IPS-18a (cell line): ENCODE results near the gene ITPRIP.
A peak's percentile ranks its signal among the peaks of the same experiment; 100 is the strongest.

Experiments
- H3K27ac ChIP-seq: one replicate; pipeline ENCODE4 v1.5.1; 2013; ENCODE audit warnings: low read length
- H3K27me3 ChIP-seq: one replicate; pipeline ENCODE4 v1.6.1; 2013; ENCODE audit warnings: mild to moderate bottlenecking, low read length; ENCODE audit not compliant: control insufficient read depth, insufficient read depth
- H3K36me3 ChIP-seq: one replicate; pipeline ENCODE4 v1.6.1; 2013; ENCODE audit warnings: low read depth, low read length; ENCODE audit not compliant: control insufficient read depth
- H3K4me1 ChIP-seq: one replicate; pipeline ENCODE4 v1.6.1; 2013; ENCODE audit warnings: low read depth, low read length; ENCODE audit not compliant: control insufficient read depth
- H3K4me3 ChIP-seq: one replicate; pipeline ENCODE4 v1.5.1; 2013; ENCODE audit warnings: low read length
- H3K9ac ChIP-seq: one replicate; pipeline ENCODE4 v1.6.1; 2013; ENCODE audit warnings: mild to moderate bottlenecking, low read length, moderate library complexity
- H3K9me3 ChIP-seq: one replicate; pipeline ENCODE4 v1.6.1; 2013; ENCODE audit warnings: low read depth, low read length; ENCODE audit not compliant: control insufficient read depth

The ITPRIP gene

DNA sequence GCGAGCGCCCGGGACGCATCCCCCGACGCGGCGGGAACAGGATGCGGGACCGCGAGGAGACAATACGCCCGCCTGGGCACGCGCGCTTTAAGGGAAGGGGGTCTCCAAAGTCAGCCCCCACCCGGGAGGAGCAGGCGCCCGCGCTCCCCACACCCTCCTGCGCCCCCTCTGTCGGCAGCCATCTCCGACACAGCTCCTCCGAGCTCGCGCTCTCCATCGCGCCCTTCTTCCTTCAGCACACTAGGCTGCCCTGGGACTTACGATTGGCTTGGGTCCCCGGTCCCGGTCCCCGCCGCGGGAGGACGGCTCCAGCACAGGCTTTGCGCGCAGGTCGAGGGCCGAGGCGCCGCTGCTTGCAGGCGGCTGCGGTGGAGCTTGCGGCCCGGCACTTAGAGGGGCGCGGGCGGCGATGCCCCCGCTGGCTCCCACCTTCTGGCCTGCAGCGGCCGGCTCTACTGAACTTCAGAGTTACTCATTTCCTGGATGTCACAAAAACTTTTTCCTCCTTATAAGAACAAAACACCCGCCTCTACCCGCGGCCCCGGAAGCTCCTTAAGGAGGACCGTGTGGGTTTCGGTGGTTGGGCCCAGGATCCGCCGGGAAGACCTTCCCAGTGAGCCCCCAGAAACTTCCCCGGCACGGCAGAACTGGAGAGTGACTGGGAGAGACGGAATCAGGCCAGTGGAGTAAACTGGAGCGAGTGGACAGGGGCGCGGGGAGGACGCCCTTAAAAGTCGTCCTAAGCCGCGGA, at the start of gene ITPRIP:
ITPRIP (minus strand) TSS at position 481 of the 751 bp plus-strand sequence. CDS start 22,414 bp downstream, outside the sequence.
- H3K27ac ChIP-seq = peak within 1 kb of the TSS; percentile 84
- H3K27me3 ChIP-seq = no peaks in the 10 kb centered on the region
- peaks cover 40% of the 10 kb centered on the region for H3K4me1 ChIP-seq

DNA sequence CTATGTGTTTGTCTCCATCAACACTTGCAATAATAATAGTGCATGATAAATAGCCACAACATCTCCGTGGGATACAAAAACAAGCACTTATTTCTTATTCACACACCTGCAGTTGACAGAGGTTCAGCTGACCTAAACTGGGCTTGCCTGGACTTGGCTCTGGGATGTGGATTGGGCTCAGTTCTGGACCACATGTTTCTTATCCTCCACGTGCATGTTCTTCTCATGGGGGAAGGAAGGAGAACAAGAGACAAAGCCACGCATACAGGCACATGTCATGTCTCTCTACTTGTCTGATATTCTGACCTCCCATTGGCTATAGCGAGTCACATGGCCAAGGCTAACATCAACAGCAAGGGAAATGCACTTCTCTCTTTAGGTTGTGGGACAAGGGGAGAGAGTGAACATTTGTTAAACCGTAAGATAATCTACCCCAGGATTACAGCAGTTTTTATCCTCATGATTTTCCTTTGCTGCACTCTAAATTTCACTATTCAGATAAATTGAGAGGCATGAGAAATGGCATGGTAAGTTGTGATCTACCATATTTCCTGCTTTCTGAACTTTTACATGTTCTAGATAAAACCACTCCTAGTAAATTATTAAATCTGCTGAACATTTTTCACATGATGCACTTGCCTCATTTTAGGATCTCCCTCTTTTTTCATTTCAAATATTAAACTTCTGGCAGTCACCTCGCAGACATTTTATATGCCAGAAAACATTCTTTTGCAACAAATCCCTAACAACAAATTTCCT, 49.0 kb upstream of the ITPRIP start:
- H3K9me3 ChIP-seq = no peaks in the 10 kb centered on the region
- no peaks in the 10 kb centered on the region for H3K36me3 ChIP-seq
- H3K9ac ChIP-seq = no peak overlapping the region
- H3K27ac ChIP-seq = no peak overlapping the region
- no peak overlapping the region for H3K4me3 ChIP-seq
- no peaks in the 10 kb centered on the region for H3K4me1 ChIP-seq
- no peaks in the 10 kb centered on the region for H3K27me3 ChIP-seq

More for the DNA sequence above, at the start of gene ITPRIP:
- H3K9me3 ChIP-seq = no peaks in the 10 kb centered on the region
- peak within 1 kb of the TSS; percentile 88 for H3K4me3 ChIP-seq
- H3K36me3 ChIP-seq = no peaks in the 10 kb centered on the region
- H3K9ac ChIP-seq = peak within 1 kb of the TSS; percentile 91

DNA sequence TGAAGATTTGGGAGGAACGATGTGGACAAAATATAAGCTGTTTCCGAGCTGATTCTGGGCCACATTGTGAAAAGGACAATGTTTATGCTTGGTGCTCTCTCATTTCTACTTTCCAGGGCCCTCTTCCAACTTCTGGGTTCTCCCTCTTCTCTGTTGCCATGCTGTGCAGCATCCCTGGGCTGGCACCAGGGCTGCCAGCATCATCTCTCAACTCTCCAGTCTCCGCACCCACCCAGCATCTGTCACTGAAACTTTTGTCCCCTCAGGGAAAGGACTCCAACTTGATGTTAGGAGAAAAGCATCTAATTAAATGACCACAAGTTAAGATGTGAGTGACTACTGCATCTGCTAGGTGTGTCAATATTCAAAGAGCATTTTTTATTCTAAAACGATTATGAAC, 42.1 kb upstream of the ITPRIP start:
- H3K27me3 ChIP-seq = no peaks in the 10 kb centered on the region
- H3K9ac ChIP-seq = no peak overlapping the region
- H3K36me3 ChIP-seq = no peaks in the 10 kb centered on the region
- no peak overlapping the region for H3K27ac ChIP-seq
- H3K4me3 ChIP-seq = no peak overlapping the region
- H3K4me1 ChIP-seq = peaks cover 18% of the 10 kb centered on the region
- no peaks in the 10 kb centered on the region for H3K9me3 ChIP-seq

- no peaks in the 10 kb centered on the region for H3K27me3 ChIP-seq
- no peak overlapping the region for H3K27ac ChIP-seq
- H3K9me3 ChIP-seq = no peaks in the 10 kb centered on the region
- H3K9ac ChIP-seq = no peak overlapping the region
- H3K36me3 ChIP-seq = no peaks in the 10 kb centered on the region
- no peak overlapping the region for H3K4me3 ChIP-seq
- H3K4me1 ChIP-seq = peaks cover 18% of the 10 kb centered on the region
Observed at GRCh38 chr10:104376784-104377300, 38.6 kb upstream of the ITPRIP start.

- Histone ChIP-seq H3K4me3 (no peak overlapping the region), H3K9ac (no peak overlapping the region), H3K36me3 (no peaks in the 10 kb centered on the region), H3K4me1 (peaks cover 18% of the 10 kb centered on the region), H3K9me3 (no peaks in the 10 kb centered on the region), H3K27me3 (no peaks in the 10 kb centered on the region), H3K27ac (no peak overlapping the region)
Observed at GRCh38 chr10:104374591-104374990, 36.3 kb upstream of the ITPRIP start.

DNA sequence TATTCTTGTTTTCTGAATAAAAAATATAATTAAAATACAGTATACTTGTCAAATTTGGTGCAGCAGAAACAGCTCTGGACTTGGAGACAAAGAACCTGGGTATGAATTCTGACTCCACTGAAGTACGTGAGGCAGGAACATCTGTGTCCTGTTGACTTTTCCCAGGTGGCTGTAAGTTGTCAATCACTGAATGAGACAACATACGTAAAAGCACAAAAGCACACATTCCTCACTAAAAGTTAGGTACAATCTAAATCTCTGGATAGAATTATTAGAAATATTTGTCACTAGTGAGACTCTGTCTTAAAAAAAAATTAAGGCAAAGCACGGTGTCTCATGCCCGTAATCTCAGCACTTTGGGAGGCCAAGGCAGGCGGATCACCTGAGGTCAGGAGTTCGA, 33.5 kb upstream of the ITPRIP start:
- no peak overlapping the region for H3K27ac ChIP-seq
- no peak overlapping the region for H3K4me3 ChIP-seq
- H3K9me3 ChIP-seq = no peaks in the 10 kb centered on the region
- peaks cover 18% of the 10 kb centered on the region for H3K4me1 ChIP-seq
- no peaks in the 10 kb centered on the region for H3K36me3 ChIP-seq
- H3K9ac ChIP-seq = no peak overlapping the region
- H3K27me3 ChIP-seq = no peaks in the 10 kb centered on the region

DNA sequence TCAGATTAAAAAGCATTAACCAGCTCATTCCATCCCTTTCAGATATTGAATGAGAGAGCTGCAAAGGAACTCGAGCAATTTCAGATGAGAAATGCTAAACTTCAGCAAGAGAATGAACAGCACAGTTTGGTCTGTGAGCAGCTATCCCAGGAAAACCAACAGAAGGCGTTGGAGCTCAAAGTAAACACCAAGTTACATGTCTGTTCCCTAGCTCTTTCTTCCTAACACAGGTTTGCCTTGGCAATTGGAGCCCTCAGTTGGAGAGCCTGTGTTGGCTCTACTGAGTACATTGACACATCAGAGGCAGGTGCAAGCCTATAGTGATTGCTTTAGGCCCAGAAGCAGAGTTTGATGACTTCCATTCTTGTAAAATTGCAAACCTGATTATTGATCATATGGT, 30.1 kb upstream of the ITPRIP start:
- Histone ChIP-seq H3K4me3 (no peak overlapping the region), H3K27me3 (no peaks in the 10 kb centered on the region), H3K4me1 (peaks cover 12% of the 10 kb centered on the region), H3K9ac (no peak overlapping the region), H3K27ac (no peak overlapping the region), H3K36me3 (no peaks in the 10 kb centered on the region), H3K9me3 (no peaks in the 10 kb centered on the region)

DNA sequence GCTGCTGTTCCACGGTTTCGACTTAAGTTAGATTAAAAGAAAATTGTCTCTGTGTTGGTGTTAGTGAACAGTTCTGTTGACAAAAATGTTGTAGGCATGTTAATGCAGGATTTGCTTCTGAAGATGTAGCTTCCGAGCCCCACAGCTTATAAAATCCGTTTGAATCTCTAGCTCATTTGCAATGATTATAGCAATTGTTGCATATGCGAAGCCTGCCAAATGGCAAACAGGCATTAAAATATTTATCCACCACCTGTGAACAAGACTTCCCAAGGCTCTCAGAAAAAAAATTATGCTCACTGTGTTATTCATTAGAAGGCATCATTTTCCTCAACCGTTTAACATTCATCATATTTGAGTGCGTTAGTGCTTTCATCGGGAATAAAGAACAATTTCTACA, 29.6 kb upstream of the ITPRIP start:
- Histone ChIP-seq H3K36me3 (no peaks in the 10 kb centered on the region), H3K9ac (no peak overlapping the region), H3K27me3 (no peaks in the 10 kb centered on the region), H3K4me3 (no peak overlapping the region), H3K4me1 (peaks cover 12% of the 10 kb centered on the region), H3K27ac (no peak overlapping the region), H3K9me3 (no peaks in the 10 kb centered on the region)

DNA sequence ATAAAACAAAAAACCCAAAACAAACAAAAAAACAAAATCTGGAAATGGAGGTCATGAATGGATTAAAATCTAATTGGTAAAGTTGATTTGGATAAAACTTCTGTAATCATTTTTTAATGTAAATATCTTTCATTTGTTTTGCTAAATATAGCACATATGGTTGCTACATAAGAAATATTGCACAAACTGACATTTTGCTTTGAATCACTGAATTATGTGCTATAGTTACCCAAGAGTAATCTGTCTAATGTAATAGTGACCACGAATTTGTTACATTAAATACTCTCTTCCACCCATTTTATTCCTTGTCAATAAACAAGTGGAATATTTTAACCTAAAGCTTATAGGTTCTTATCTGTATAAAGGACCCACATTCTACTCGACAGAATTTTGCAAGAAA, 21.5 kb upstream of the ITPRIP start:
- Histone ChIP-seq H3K9me3 (no peaks in the 10 kb centered on the region), H3K4me3 (no peak overlapping the region), H3K27me3 (peaks cover 3% of the 10 kb centered on the region), H3K9ac (no peak overlapping the region), H3K27ac (no peak overlapping the region), H3K36me3 (no peaks in the 10 kb centered on the region), H3K4me1 (no peaks in the 10 kb centered on the region)

GRCh38 chr10:104353325-104354048, 15.2 kb upstream of the ITPRIP start, which contains the start of gene CFAP58:
Gene CFAP58 (plus strand): TSS chr10:104353833. CDS start chr10:104353898, 65 bp downstream.
- H3K27me3 ChIP-seq = peaks cover 15% of the 10 kb centered on the region
- no peak within 1 kb of the TSS for H3K27ac ChIP-seq
- no peak within 1 kb of the TSS for H3K9ac ChIP-seq
- H3K36me3 ChIP-seq = no peaks in the 10 kb centered on the region
- H3K9me3 ChIP-seq = no peaks in the 10 kb centered on the region
- peaks cover 9% of the 10 kb centered on the region for H3K4me1 ChIP-seq
- peak within 1 kb of the TSS; percentile 36 for H3K4me3 ChIP-seq

- Histone ChIP-seq H3K36me3 (no peaks in the 10 kb centered on the region), H3K27ac (no peak overlapping the region), H3K4me1 (peaks cover 9% of the 10 kb centered on the region), H3K4me3 (no peak overlapping the region), H3K27me3 (peaks cover 15% of the 10 kb centered on the region), H3K9me3 (no peaks in the 10 kb centered on the region), H3K9ac (no peak overlapping the region)
Observed at GRCh38 chr10:104351919-104352318, 13.7 kb upstream of the ITPRIP start.
